AG09319 (cell line): Measurements from ENCODE around the gene RTN1.

ENCODE experiments used
- DNase-seq: peaks from one replicate; pipeline ENCODE4 v3.0.0-alpha.2; 2010; ENCODE audit warnings: low read depth; ENCODE audit errors: extremely low read depth
- CTCF ChIP-seq: IDR thresholded peaks from 2 replicates; pipeline ENCODE4 v1.5.1; 2011; ENCODE audit warnings: low read depth, mild to moderate bottlenecking, inconsistent platforms, low read length, moderate library complexity

The RTN1 gene

GRCh38 chr14:59788176-59788575 is 82.4 kb downstream of the RTN1 start:
- TF ChIP-seq CTCF = no peak
- DNase-seq = no peak

DNA sequence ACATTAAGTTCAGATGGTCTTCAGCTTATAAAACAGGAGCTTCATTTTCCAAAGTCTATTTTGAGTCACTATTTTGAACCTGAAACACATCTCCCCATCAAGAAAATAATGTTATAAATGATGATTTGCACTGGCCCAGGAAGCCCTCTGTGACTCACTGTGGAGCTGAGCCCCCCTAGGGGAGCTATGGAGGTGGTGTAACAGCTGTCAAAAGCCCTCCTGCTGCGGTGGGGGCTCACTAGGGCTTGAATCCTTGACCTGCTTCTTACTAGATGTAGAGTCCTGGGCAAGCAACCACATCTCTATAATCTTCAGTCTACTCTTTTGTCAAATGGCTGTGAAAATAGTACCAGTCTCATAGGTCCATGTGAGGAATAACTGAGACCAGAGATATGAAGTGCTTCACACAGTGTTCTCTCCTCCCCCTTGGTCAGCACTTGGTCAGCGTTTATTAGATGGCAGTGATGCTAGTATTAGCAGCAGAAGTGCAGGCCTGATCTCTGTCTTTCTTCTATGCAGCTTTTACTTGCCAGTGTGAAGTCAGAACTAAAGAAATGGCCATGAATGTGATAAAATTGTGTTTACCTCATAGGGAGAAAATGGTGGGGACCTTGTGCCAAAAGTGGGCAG is 83.4 kb downstream of the RTN1 start:
- no peak for DNase-seq
- no peak for TF ChIP-seq CTCF

DNA sequence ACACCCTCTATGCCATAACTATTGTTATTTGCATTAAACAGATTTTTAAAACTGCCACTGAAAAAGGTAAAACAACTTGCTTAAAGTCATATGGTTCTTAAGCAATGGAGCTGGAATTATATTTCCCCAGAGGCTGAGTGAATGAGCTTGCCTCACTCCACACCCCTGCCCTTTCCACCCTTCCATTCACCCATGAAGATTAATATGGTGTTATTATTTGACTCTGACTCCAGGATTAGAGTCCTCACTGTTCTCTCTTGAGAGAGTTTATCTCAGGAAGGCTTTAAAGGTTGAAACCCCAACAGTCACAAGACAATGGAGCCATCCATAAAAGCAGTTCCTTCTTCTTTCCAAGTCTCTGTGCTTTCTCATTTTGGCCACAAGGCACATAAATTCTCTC is 84.9 kb downstream of the RTN1 start:
- TF ChIP-seq CTCF = no peak
- no peak for DNase-seq

GRCh38 chr14:59782760-59783159 is 87.8 kb downstream of the RTN1 start:
- no peak for TF ChIP-seq CTCF
- DNase-seq = no peak

GRCh38 chr14:59777006-59777579 is 93.5 kb downstream of the RTN1 start:
- TF ChIP-seq CTCF = no peak
- no peak for DNase-seq

- DNase-seq = no peak
- no peak for TF ChIP-seq CTCF
These were observed 94.1 kb downstream of the RTN1 start for GRCh38 chr14:59776468-59776867.

- no peak for DNase-seq
- no peak for TF ChIP-seq CTCF
These were observed 98.3 kb downstream of the RTN1 start for GRCh38 chr14:59772233-59772632.
